HG03196 (cell line): ENCODE measurements around the gene GOLGA8G.
"Not testable (repeated sequence)": the region's sequence is repeated elsewhere in the genome, so short reads cannot be mapped to it uniquely, and the experiment has no call there.

Experiments used
- ATAC-seq: cut with Tn5 transposase; IDR thresholded peaks from one replicate; pipeline ENCODE4 v1.9.1; 2021; ENCODE audit not compliant: unreplicated experiment

GOLGA8G gene

GRCh38 chr15:28532954-28533353 is at the start of gene GOLGA8G:
TSS of gene GOLGA8G (minus strand) at chr15:28532971. CDS start at chr15:28532909, 62 bp downstream.
- not testable (repeated sequence) for ATAC-seq

GRCh38 chr15:28573351-28573750 is 40.6 kb upstream of the GOLGA8G start:
- not testable (repeated sequence) for ATAC-seq

- ATAC-seq: not testable (repeated sequence)
Observed at GRCh38 chr15:28553268-28553667, 20.5 kb upstream of the GOLGA8G start, which contains the start of gene GOLGA6L25. TSS of gene GOLGA6L25 (plus strand) at chr15:28553568. CDS start at chr15:28553629, 61 bp downstream.

GRCh38 chr15:28515208-28515607 is 17.6 kb downstream of the GOLGA8G start:
- not testable (repeated sequence) for ATAC-seq

GRCh38 chr15:28514128-28514527 is 18.6 kb downstream of the GOLGA8G start:
- ATAC-seq: not testable (repeated sequence)

GRCh38 chr15:28508217-28508889 is 24.4 kb downstream of the GOLGA8G start:
- not testable (repeated sequence) for ATAC-seq

GRCh38 chr15:28481340-28481739 is 51.4 kb downstream of the GOLGA8G start:
- ATAC-seq: not testable (repeated sequence)
